ENCODE results near the gene KCNK2.

DNA sequence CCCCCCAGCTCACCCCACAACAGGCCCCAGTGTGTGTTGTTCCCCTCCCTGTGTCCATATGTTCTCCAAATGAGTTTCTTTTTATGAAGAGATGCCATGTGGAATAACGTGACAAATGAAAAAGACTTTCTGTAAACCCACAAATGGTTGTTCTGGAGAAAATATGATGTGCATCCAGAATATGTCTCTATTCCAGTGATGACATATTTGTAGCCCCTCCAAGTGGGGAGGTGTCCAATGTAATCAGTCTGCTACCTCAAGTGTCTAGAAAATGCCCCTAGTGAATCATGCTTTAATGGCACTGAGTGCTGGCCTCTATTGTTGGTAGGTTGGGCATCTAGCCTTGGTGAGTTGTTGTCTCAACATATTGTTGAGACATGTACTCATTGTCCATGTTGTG lies 179.6 kb downstream of the KCNK2 start:
- TF ChIP-seq CTCF (IDR thresholded peaks at IDR 0.05; ENCODE audit: poor library complexity), result no peak
- TF ChIP-seq EZH2 (IDR thresholded peaks at IDR 0.05; ENCODE audit: borderline replicate concordance), result no peak

Measured in hepatocyte (in vitro differentiated cells).